ENCODE measurements around the gene LHFPL3.

GRCh38 chr7:104945599-104945956, 617.2 kb downstream of the LHFPL3 start:
- TF ChIP-seq CTCF (IDR thresholded peaks at IDR 0.05) (no peak), POLR2A (IDR thresholded peaks at IDR 0.05) (no peak)

All from adrenal gland (tissue), 5 donors.